GM21737 (cell line): Measurements from ENCODE around the gene ICOSLG.
A peak's percentile ranks its signal among the peaks of the same experiment; 100 is the strongest.
"Not testable (repeated sequence)": the region's sequence is repeated elsewhere in the genome, so short reads cannot be mapped to it uniquely, and the experiment has no call there.

Source experiments
- ATAC-seq: cut with Tn5 transposase; IDR thresholded peaks from one replicate; pipeline ENCODE4 v1.9.1; 2021; ENCODE audit warnings: mild to moderate bottlenecking, moderate library complexity; ENCODE audit not compliant: unreplicated experiment

ICOSLG gene

DNA sequence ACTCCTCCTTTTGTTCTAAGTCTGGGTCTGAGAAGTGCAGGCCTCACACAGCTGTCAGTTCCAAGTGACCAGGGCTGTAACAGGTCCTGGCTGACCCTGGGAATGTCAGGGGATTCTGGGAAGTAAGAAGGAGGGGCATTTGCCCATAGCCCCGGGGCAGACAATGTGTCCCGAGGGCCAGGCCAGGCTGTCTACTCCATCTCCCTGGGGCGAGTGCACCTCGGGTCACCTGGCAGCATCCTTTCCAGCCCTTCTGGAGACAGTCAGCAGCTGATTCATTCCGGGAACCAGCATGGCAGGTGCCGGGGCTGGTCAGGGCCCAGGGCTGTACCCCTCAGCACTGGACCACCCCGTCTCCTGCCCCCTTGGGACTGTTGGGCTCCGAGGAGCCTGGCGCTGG lies 13.1 kb downstream of the ICOSLG start:
- ATAC-seq, result not testable (repeated sequence)

DNA sequence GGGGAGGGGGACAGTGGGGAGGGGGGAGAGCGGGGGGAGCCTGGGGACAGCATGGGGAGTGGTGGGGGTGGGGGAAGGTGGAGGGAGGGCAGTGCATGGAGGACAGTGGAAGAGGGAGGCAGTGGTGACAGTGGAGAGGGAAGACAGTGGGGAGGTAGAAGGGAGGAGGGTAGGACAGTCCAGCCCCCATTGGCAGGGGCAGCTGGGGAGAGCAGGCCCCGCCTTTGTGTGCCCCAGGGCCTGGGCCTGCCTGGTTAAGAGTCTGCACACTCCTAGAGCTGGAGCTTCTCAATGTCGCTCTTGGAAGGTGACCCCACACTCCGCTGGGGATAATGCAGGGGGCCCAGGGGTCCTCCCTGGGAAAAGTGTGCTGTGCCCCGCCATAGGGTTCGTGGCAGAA lies 15.1 kb downstream of the ICOSLG start:
- not testable (repeated sequence) for ATAC-seq

DNA sequence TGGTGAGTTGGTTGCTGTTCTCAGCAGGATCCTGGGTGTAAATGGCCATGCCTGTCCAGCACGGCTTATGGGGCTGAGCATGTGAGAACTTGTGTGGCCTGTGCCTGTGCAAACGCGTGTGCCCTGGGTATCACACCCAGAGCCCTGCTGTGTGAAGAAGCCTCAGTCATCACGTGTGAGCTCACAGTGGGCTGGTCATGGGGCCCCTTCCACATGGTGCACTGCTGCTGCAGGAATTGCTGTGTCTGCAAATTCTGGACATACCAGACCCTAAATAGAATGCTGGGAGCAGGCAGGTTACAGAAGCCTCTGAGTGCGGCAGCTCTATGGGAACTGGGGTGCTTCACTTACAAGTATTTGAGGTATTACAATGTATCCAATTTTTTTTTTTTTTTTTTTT lies 17.4 kb downstream of the ICOSLG start:
- not testable (repeated sequence) for ATAC-seq

DNA sequence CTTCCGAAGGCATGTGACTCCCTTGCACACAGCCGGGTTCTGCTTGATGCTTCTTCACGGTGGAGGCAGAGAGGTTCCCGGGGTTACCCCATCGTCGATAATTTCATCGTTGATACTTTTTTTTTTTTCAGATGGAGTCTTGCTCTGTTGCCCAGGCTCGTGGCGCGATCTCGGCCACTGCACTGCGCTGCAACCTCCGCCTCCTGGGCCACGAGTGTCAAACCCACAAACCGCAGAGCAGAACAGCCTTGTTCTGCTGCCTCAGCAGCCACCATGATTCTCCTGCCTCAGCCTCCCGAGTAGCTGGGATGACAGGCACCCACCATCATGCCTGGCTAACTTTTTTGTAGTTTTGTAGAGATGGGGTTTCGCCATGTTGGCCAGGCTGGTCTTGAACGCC lies 20.1 kb downstream of the ICOSLG start:
- ATAC-seq, result not testable (repeated sequence)

DNA sequence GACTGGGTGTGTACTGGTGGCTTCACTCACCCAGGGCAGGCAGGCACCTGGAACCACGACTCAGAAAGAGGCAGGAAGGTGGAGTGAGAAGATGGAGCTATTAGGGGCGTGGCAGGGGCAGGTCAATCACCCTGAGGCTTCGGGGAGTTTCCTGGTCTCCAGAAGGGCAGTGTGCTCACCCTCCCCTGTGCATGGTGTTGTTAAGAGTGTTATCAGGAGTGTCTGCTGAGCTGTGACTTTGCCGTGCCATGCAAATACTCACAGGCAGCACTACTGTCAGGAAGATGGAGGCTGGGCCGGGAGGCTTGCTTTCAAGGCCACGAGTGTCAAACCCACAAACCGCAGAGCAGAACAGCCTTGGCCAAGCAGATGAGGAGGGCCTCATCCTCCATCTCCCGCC lies 22.3 kb downstream of the ICOSLG start:
- ATAC-seq, result not testable (repeated sequence)

DNA sequence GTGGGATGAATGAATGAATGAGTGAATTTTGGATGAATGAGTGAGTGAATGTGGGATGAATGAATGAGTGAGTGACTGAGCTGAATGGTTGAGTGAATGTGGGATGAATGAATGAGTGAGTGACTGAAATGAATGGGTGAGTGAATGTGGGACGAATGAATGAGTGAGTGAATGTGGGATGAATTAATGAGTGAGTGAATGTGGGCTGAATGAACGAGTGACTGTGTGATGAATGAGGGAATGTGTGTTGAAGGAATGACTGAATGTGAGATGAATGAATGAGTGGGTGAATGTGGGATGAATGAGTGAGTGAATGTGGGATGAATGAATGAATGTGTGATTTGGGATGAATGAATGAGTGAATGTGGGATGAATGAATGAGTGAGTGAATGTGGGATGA lies 28.8 kb downstream of the ICOSLG start:
- ATAC-seq, result not testable (repeated sequence)

DNA sequence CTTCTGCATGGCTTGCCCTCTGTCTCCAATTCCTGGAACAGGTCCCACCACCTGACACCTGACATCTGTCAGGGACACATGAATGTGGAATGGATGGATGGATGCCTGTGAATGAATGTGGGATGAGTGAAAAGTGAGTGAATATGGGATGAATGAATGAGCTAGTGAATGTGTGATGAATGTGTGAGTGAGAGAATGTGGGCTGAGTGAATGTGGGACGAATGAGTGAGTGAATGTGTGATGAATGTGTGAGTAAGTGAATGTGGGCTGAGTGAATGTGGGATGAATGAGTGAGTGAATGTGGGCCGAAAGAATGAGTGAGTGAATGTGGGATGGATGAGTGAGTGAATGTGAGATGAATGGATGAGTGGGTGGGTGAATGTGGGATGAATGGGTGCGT lies 29.2 kb downstream of the ICOSLG start:
- not testable (repeated sequence) for ATAC-seq

DNA sequence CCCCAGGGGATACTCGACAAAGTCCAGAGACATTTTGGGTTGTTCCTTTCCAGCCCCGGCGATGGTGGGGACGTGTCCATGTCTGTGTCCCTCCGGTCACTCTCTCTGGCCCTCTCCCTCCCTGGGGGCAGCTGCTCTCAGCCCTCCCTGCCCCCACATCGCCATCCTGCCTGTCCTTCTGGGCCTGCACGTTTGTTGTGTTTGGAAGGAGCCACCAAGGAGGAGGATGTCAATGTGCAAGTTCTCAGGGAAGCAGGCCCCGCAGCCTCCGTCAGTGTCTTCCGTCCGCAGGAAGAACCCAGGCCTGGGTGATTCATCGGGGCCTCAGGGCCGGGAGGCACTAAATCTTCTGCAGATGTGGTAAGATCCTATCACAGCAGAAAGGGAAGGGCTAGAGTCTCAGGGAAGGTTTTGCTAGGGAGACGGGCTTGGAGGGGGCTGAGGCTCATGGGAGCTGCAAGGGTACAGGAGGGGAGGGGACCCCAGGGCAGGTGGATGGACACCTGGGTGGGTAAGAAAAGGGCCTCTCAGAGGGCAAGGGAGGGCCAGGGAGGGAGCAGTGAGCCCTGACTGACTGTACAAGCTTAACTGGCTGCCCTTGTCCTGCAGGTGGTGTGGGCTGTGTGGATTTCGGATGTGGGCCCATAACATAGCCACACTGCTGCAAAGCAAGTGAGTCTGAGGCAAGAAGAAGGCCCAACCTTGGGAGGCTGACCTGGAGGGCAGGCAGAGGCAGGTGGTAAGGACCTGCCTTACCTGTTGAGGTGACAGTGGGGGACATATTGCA lies 32.7 kb downstream of the ICOSLG start:
- peak; percentile 9 for ATAC-seq

DNA sequence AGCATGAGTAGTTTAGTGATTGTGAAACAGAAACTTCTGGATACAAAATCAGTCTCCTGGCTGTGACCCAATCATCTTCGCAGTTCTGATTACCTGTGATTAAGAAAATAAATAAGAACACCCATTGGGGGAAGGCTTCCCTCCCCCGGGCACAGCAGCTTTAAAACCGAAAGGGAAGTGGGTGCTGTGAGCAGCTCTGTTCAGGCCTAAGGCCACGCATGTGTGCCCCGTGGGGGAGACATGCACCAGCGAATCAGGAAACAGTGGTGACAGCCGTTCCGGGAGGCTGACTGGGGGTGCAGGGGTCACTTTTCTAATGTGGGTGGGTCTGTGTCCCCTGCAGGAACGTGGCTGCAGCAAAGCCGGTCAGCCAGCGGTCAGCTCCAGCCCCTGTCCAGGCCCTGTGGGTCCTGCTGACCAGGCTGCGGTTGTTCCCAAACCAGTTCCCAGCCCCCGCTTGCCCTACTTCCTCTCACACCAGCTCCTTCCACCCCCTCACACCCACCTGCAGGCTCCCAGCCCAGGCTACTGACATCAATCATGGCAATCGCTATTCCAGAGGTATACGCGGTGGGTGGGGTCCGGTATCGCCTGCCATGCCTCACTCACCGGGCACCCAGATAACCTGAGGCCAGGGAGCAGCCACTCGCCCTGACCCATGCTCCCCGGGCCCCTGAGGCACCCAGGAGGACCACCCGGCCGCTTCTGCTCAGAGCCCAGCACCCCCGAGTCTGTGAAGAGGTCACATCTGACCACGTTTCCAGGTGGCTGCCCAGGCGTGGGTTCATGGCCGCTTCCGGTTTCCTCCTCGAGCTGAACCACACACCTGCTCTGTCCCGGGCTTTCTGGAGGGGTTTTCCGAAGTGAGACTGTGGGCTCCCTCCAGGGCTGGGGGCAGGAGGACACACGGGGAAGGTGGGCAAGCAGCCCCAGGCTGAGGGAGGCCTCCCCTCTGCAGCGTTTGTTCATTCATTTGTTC lies 33.8 kb downstream of the ICOSLG start:
- ATAC-seq, result peak; percentile 45

DNA sequence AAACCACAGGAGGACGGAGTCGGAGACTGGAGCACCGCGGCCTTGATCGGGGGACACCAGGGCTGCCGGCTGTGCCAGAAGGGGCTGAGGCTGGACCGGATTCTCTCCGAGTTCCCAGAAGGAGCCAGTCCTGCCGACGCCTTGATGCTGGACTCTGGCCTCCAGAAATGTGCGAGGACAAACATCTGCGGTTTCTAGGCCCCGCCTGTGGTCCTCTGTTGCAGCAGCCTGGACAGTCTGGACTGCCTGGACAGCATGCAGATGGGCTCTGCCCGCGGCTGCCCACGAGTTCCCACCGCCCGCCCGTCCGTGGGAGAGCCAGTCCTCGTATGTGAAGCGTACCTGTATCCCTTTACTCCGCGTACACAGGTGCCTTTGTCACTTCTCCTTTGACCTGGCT lies 34.6 kb downstream of the ICOSLG start:
- ATAC-seq, result not testable (repeated sequence)

DNA sequence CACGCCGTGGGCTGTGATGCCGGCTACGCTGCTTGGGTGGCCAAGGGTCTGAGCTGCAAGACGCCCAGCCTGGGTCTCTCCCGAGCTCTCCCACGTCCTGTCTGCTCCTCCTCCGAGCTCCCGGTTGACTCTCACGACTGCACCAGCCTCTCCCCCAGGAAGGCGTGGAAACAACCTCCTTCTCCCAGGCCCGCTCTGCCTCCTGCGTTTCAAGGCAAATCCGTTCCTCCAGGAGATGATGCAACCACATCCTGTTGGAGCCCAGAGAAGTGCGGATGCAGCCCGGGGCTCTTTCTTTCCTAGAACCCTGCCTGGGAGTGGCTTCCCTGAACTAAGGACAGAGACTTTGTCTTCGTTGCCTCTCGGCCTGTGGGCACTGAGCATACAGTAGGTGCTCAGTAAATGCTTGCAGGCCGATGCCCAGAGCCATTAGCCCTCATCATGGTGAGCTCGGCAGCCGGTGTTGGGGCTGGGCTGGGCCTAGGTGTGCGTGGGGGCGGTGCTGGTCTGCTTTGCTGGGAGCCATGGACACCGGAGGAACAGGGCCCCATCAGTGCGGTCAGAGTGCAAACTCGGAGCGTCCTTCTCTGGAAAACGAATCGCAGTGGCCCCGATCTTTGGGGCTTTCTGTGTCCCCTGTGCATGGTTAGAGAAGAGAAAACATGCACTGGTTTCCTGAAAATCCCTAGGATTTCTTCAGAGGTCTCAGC lies 38.0 kb downstream of the ICOSLG start:
- ATAC-seq, result not testable (repeated sequence)

DNA sequence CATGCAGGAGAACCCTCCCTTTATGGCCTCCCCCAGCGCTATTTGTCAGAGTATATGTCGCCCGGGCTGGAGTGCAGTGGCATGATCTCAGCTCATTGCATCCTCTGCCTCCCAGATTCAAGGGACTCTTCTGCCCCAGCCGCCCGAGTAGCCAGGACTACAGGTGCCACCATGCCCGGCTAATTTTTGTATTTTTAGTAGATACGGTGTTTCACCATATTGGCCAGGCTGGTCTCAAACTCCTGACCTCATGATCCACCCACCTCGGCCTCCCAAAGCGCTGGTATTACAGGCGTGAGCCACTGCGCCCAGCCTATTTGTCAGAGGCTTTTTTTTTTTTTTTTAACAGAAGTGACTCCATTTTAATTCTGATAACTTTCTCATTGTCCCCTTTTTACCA lies 40.7 kb downstream of the ICOSLG start:
- not testable (repeated sequence) for ATAC-seq

DNA sequence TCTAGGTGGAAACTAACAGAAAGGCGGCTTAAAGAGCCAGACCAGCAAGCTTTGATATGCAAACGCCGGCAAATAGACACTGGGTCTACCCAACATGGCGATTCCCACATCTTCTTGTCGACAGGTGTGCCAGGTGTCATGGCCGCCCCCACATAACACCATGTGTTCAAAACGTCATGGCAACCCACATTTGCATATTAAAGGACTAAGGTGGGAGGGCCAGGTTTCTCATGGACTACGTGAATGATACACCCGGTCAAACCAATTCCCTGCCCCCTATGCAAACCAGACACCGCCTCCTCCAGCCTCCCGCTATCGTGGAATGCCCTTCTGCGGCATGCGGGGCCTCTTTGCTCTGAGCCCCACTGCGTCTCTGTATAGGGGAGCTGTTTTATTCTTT lies 41.3 kb downstream of the ICOSLG start:
- no peak for ATAC-seq

DNA sequence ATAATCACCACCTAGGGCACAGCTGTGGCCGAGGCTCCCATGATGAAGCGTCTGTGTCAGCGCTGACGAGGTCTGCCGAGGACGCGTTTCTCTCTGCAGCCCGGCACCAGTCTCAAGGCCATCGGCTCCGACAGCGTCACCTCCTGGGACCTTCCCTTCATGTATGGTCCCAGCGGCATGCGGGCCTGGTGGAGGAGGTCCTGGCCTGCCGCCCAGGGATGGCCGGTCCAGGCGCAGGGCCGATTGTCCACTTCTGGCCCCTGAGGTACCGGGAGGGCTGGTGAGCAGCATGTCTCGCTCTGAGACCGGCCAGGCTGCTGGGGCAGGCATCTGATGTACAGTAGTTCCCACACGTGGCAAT lies 43.6 kb downstream of the ICOSLG start:
- ATAC-seq, result not testable (repeated sequence)

DNA sequence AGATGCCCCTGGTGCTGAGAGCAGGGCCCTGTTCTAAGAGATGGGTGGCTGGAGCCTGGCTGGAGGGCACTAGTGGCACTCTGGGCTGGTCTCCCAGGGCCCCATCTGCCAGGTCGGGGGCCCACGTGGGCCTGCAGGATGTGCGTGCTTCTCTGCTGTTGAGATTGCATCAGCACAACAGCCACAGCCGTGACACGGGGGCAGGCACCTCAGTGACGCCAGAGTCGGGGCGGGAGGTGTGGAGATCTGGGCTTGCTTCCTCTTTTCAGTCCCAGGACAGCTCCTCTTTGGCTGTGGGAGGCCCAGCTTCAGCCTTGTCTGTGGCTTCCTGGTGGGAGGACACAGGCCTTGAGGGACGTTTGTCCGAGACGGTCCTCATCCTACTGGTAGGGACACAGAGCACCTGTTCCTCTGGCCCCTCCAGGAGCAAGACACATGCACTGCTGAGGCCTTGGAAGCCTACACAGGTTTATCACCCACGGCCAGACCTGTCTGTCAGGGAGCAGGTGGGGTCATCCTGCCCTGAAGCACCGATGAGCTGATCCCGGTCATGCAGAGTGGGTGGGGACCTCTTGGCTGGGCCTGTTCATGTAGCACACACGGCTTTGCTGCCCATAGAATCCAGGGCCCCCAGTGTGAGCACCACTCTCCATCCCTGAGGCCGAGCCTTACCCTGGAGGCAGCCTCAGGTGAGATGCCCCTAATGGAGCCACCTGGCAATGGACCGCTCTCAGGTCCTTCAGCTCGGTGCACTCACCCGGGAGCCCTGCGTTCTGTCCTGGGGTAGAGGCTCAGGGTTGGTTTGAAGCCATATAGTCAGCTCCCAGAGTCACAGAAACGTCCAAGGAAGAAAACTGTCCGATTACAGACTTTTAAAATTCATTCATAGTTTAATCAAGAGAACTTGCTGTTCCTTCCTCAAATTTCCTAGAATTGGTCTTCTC lies 44.3 kb downstream of the ICOSLG start:
- ATAC-seq, result not testable (repeated sequence)

DNA sequence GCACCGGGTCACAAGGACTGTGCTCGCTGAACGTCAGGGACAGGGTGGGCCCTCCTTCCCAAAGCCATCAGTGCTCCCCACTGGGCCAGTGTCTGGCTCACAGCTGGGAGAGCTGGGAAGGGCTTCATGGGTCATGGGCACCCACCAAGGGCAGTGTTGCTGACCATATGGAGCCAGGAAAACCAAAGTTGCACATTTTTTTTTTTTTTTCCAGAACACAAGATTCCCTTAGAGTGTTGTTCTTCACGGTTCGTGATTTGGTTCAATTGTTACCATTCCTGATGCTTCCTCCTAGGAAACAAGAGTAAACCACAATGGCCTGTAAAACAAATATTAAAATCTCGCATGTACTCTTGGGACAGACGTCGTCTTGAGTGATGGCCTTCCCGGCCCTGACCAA lies 45.9 kb downstream of the ICOSLG start:
- ATAC-seq, result not testable (repeated sequence)

DNA sequence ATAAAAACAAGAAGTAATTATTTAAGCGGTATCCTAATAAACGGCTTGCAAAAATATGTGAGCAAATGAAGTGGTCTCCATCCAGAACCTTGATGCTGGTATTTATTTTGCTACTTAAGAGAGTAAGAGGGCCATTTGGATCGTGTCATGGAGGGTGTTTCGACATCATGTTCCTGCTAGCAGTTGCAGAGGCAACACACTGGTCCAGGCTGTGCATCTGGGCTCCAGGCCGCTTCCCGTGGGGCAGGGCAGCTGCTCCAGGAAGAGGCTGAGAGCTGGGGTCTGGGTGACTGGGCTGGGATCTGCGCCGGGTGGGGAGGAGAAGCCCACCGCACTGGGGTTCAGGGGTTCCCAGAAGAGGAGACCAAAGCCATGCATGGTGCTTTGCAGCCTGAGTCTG lies 46.3 kb downstream of the ICOSLG start:
- not testable (repeated sequence) for ATAC-seq

DNA sequence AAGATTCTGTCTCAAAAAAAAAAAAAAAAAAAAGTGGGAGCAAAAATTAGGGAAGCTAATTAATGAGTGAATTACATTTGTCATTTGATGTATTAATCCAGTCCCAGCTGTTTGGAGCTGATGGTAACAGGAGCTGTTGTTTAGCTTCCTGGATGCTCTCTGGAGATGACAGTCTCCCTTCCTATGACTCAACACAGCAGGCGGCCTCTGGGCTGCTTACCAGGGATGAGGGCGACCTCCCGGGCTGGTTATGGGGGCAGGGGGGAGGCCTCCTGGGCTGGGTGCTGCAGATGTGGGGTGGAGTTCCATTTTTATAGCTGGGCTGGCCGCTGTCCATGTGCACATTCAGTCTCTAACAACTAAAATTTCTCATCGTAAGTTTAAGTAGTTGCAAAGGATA lies 47.6 kb downstream of the ICOSLG start:
- not testable (repeated sequence) for ATAC-seq

DNA sequence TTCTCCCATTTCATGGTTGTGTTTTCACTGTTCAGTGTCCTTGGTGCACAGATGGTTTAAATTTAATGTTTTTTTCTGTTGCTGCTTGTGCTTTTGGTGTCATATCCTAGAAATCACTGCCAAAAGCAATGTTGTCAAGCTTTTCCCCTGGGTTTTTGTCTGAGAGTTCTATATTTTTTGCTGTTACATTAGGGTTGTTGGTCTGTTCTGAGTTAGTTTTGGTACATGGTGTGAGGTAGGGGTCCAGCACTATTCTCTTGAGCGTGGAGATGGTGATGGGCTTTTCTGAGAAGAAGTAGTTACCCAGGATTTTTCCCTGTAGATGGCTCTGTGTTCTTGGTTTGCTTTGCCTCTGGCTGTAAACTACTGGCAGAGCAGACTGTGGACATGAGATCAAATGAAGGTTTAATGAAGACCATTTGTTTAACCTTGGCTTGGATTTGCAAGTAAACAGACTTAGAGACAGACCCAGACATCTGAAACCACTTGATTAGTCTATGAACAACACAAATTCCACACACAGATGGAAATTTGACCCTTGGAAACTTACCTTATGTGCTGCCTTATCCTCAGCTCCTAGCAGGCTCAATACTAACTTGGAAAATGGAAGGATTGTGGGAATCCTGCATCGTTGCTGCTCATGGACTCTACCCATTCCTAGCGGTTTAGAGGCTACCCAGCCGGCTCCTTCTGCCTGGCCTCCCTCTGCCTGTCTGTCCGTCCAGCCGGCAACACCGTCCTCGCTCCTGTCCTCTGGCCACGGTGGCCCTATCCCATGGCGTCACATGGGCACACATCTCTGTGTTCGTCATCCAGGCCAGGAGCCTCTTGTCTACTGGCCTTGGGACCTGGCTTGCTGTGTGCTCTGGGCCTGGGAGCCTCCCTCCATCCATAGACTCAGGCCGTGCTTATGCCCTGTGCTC lies 50.1 kb downstream of the ICOSLG start:
- not testable (repeated sequence) for ATAC-seq
